Type B pancreatic cell (in vitro differentiated cells): ENCODE data around the gene MORN1. TPM values are rescaled to one million over a fixed set of nuclear protein-coding genes. Genes with fewer than 3 reads are reported as not detected.
A peak's percentile ranks its signal among the peaks of the same experiment; 100 is the strongest.

Source experiments
- DNase-seq: peaks from one replicate; pipeline ENCODE4 v3.0.0; 2021; ENCODE audit warnings: mixed read lengths; ENCODE audit not compliant: unreplicated experiment; ENCODE audit errors: extremely low spot score
- H3K27ac Mint-ChIP-seq: 2 replicates; pipeline ENCODE4 v1.8.0; 2021; ENCODE audit warnings: mild to moderate bottlenecking, mixed read lengths
- H3K27me3 Mint-ChIP-seq: 2 replicates; pipeline ENCODE4 v1.8.0; 2021; ENCODE audit warnings: mixed read lengths
- H3K36me3 Mint-ChIP-seq: 2 replicates; pipeline ENCODE4 v1.8.0; 2021; ENCODE audit warnings: mixed read lengths
- H3K4me1 Mint-ChIP-seq: one replicate; pipeline ENCODE4 v1.8.0; 2021; ENCODE audit warnings: mixed read lengths; ENCODE audit not compliant: unreplicated experiment
- H3K4me3 Mint-ChIP-seq: 2 replicates; pipeline ENCODE4 v1.8.0; 2021; ENCODE audit warnings: mild to moderate bottlenecking, mixed read lengths
- H3K9me3 Mint-ChIP-seq: 2 replicates; pipeline ENCODE4 v1.8.0; 2021; ENCODE audit warnings: mixed read lengths
- total RNA-seq: library from RNA; stranded (reverse); gene quantifications from 2 replicates; pipeline ENCODE4 v1.2.1, GENCODE V29; 2021; ENCODE audit warnings: low replicate concordance
- TF ChIP-seq, protein P1 (sequence below): fragments of 200-600 bp; sonication (generic); conservative IDR thresholded peaks from 2 replicates; pipeline ENCODE4 v1.5.0; 2021; ENCODE audit warnings: antibody characterized with exemption, mild to moderate bottlenecking

The MORN1 gene
- total RNA-seq, 1 donor from 2014 or later: 27.5 TPM

DNA sequence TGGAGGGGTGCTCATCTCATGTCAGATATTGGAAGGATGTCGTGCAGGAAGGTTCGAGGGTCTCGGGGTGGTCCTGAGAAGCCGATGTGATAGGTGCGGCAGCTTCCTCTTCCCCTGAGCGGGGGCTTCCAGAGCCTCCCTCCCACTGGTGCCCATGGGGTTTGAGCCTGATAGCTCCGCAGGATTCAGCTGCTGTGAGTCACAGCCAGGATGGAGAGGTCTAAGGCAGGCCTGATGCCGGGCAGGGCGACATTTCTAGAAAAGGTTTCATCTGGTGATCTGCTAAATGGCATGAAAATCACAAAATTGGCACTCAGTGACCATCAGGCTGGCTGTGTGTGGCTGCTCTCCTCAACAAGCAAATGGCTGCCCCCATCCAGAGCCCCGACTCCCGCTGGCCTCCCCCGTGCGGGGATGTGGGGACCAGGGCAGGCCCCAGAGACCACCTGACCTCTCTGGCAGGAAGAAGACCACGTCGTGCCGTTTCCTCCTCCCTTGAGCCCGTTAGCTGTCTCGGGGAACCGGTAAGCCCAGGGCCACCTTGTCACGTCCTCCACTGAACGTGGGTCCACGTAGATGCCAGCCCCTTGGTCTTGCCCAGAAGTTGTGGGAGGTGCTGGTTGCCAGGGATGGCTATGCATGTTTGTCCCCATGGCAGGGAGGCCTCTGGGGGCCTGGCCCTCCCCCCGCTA, 97.2 kb downstream of the MORN1 start:
- Mint-ChIP-seq H3K4me1 (peaks cover 23% of the 10 kb centered on the region), H3K9me3 (no peaks in the 10 kb centered on the region), H3K4me3 (no peak overlapping the region), H3K27me3 (no peaks in the 10 kb centered on the region), H3K36me3 (no peaks in the 10 kb centered on the region), H3K27ac (no peak overlapping the region)
- TF ChIP-seq, protein P1, sequence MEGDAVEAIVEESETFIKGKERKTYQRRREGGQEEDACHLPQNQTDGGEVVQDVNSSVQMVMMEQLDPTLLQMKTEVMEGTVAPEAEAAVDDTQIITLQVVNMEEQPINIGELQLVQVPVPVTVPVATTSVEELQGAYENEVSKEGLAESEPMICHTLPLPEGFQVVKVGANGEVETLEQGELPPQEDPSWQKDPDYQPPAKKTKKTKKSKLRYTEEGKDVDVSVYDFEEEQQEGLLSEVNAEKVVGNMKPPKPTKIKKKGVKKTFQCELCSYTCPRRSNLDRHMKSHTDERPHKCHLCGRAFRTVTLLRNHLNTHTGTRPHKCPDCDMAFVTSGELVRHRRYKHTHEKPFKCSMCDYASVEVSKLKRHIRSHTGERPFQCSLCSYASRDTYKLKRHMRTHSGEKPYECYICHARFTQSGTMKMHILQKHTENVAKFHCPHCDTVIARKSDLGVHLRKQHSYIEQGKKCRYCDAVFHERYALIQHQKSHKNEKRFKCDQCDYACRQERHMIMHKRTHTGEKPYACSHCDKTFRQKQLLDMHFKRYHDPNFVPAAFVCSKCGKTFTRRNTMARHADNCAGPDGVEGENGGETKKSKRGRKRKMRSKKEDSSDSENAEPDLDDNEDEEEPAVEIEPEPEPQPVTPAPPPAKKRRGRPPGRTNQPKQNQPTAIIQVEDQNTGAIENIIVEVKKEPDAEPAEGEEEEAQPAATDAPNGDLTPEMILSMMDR: no peak
- DNase-seq: no peak

GRCh38 chr1:2292725-2293450, 98.5 kb downstream of the MORN1 start:
- no peak overlapping the region for H3K27ac Mint-ChIP-seq
- no peaks in the 10 kb centered on the region for H3K36me3 Mint-ChIP-seq
- H3K4me1 Mint-ChIP-seq: peaks cover 23% of the 10 kb centered on the region

GRCh38 chr1:2291577-2291976, 99.8 kb downstream of the MORN1 start:
- Mint-ChIP-seq H3K4me1 (peaks cover 25% of the 10 kb centered on the region), H3K27me3 (no peaks in the 10 kb centered on the region), H3K27ac (no peak overlapping the region), H3K4me3 (no peak overlapping the region), H3K36me3 (no peaks in the 10 kb centered on the region), H3K9me3 (no peaks in the 10 kb centered on the region)
- TF ChIP-seq, protein P1: no peak
- DNase-seq: no peak

More at GRCh38 chr1:2292725-2293450, 98.5 kb downstream of the MORN1 start:
- TF ChIP-seq, protein P1: no peak
- no peak for DNase-seq
- Mint-ChIP-seq H3K27me3 (no peaks in the 10 kb centered on the region), H3K9me3 (no peaks in the 10 kb centered on the region), H3K4me3 (no peak overlapping the region)

DNA sequence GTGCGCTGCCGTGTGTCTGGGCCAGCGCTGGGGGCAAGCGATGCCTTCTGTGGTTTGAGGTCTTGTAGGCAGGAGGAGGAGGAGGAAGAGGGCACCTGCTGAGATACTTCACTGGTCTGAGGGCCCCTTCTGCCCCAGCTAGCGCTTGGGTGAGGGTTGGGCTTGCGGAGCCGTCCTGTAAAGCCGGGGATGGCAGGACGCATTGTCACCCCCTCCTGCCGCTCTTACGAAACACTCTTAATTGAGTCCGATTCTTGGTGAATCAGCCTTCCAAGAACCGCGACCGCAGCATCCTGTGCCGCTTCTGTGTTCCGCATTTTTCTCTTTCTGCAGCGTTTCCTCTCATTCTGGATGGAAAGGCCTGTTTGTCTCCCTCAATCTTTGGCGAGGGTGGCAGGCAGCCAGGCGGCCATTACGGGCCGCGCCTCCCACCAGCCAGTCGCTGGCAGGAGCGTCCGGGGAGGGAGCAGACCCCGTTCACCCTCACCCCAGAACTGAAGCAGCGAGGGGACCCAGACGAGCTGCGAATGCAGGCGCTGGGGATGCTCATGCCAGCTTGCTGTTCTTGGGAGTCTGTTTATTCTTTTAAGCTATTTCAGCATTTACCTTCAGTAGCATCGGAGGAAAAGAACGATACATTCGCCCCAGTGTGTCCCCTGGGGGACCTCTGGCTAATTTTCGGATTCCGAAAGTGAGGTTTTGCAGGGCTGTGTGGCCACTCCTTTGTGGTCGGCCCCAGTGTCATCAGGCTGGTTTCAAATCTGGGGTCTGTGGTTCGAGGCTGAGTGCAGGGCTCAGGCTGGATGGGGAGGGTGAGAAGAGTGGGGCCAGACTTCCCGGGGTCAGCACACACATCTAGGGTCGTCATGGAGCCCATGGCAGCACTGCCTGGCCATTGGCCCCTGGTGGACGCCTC, 100.5 kb downstream of the MORN1 start:
- TF ChIP-seq, protein P1: no peak
- no peak for DNase-seq
- no peaks in the 10 kb centered on the region for H3K27me3 Mint-ChIP-seq
- no peaks in the 10 kb centered on the region for H3K9me3 Mint-ChIP-seq
- H3K4me3 Mint-ChIP-seq: no peak overlapping the region
- H3K4me1 Mint-ChIP-seq: peaks cover 23% of the 10 kb centered on the region
- H3K36me3 Mint-ChIP-seq: no peaks in the 10 kb centered on the region
- H3K27ac Mint-ChIP-seq: peak overlapping the region; percentile 26

GRCh38 chr1:2290171-2290578, 101.2 kb downstream of the MORN1 start:
- no peak overlapping the region for H3K4me3 Mint-ChIP-seq
- peaks cover 23% of the 10 kb centered on the region for H3K4me1 Mint-ChIP-seq
- no peak for DNase-seq
- no peaks in the 10 kb centered on the region for H3K9me3 Mint-ChIP-seq
- TF ChIP-seq, protein P1: no peak
- no peak overlapping the region for H3K27ac Mint-ChIP-seq
- no peaks in the 10 kb centered on the region for H3K36me3 Mint-ChIP-seq
- H3K27me3 Mint-ChIP-seq: no peaks in the 10 kb centered on the region
